GM21786 (cell line): ENCODE results near the gene METTL14.

Experiments used
- ATAC-seq: cut with Tn5 transposase; IDR thresholded peaks from one replicate; pipeline ENCODE4 v1.9.1; 2021; ENCODE audit not compliant: unreplicated experiment

Gene METTL14

DNA sequence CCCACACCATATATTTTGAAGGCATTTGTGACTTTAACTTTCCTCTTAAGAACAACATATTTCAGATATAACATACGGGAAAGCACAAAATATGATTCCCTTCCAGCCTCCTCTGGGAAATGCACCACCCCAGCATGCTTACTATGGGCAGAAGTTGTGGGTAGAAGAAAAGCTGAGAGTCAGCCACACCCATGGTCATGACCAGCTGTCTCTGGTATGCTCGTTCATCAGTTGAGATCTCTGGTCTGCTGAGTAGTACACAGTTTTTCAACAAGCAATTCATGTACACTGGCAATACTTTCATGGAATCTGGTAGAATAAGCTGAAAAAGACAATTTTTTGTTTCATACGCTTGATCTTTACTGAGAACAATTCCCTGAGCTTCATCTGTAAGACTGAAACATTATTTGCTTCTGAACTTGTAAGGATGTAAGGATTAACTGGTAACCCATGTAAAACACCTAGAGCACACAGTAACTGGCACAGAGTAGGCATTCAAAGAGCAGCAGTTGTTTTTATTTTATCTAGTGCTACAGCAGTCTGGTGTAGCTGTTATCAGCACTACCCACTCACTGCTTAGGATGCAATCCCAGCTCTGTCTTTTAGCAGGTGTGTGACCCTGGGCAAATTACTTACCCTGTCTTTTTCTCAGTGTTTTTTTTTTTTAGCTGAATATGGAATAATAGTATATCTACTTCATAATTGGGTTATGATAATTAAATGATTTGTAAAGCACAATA is 47.6 kb downstream of the METTL14 start:
- ATAC-seq, result no peak

DNA sequence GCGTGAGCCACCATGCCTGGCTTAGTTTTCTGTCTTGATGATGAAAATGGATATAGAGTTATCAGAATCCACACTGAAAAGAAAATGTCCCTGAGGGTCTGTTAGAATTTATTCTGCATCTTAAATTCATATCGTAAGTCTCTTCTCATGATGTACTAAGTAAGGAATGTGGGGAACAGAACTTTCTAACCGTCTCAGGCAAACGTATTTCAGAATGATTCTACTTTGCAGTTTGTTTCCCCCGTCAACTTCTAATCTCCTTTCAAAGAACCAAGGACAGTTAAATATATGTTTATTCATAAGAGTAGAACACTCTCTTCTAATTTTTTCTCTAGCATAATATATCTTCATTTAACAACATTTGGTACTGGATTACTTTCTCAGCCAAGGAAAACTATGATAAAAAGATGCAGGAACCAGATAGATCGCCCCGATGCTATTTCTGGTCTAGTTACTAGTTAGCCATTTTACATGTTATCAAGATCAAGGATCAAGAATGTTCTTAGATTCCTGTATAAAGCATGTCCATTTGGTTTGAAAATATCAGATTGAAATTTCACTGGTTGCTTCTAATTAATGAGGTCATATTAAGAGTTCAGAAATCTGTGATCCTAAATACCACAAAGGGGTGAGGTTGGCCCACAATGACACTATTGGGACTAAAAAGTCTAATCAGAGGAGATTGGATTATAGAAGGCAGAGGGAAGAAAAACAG is 49.5 kb downstream of the METTL14 start:
- ATAC-seq, result no peak

DNA sequence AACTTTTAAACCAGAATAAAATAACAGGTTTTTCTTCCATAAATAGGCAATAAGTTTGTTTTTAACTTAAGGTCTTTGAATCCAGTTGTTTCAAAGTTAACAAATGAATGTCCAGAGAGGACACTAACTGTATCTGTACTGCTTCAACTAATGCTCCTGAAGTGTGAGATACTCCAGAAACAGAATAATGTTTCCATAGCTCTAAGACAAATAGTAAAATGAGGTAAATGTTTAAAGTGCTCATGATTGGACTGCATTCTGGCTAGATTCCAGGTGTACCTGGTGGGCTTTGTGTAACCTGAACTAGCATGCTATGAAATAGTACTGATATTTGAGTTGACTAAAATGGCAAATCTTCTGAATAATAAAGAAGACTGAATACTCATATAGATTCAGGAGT is 51.7 kb downstream of the METTL14 start:
- ATAC-seq, result no peak

DNA sequence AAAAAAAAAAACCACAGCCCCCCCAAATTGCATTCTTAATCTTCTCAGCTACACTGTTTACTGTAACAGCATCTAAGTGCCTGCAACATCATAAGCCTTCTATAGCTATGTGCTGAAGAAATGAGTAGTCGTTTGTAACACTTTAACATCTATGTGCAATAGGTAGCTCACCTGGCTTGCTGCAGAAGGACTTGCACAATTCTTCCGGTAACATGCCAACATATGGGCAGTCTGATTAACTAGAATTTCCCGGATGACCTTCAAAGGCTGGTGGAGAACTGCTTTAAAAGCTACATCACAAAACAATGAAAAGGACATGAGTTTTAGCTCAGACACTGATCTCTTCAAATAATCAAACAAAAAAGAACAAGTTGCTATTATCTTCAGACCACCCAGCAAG is 52.9 kb downstream of the METTL14 start:
- no peak for ATAC-seq

DNA sequence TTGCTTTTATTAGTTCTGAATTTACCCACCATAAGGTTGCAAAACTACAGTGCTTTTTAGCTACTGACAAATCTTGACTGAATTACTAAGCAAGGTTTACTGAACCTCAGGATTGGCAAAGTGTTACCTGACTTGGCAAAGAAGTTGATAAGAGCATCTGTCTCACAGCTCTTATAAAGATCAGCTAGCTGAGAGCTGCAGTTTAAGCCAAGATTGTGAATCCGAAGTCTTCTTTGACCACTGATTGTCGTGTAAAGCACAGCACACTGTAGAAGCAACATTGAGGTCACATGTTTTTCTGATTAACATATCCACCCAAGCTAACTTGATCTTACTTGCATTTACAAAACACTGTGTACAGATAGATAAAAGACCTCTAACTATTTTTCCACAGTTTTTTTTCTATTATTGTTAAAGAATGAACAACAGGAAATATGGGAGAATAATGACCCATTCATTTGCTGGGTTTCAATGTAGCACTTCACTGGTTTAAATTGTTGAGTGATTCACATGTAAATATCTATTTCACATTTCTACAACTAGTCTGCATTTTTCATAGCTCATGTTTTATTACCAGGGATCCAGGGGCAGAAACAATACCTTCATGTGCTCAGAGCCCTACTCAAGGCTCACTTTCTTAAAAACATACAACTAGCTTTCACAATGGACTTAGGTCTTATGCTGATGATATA is 54.0 kb downstream of the METTL14 start:
- no peak for ATAC-seq

DNA sequence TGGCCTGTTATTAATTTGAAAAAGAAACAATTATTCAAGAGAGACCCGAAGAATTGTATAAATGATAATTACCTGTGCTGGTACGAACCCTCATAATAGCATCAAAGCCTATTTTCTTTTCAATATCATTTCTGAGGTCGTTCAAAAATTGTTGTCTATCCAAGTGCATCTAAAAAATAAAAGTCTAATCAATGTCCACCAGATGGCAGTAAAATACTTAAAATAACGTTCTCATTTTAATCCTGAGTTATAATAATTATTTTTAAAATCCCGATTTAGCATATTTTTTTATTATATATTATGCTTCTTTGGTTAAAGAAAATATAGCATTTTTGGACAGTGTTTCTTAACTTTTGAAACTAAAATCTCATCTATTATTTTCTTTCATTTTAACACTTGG is 55.7 kb downstream of the METTL14 start:
- ATAC-seq, result no peak

DNA sequence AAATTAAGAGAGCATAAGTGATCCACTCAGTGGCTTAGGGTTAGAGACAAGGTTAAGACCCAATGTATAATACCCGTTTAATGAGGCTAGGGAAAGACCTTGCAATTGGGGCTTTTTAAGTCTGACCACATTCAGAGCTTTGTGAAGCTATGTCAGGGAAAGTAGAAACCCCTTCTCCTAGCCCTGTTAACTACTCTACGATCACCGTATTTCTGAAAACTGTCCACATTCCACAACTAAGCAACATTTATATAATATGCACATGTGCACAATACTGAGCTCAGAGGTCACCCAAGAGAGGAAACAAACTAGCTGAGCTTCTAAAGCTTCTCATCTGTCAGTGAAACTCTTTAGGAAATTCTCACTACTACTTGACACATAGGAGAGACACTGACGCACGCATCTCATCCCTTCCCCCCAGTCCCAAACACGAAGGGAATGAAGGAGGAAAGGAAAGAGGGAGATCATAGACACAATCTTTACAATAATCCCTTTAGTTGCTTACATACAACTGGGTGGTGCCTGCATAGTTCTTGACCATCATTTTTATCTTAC is 56.2 kb downstream of the METTL14 start:
- ATAC-seq, result no peak

DNA sequence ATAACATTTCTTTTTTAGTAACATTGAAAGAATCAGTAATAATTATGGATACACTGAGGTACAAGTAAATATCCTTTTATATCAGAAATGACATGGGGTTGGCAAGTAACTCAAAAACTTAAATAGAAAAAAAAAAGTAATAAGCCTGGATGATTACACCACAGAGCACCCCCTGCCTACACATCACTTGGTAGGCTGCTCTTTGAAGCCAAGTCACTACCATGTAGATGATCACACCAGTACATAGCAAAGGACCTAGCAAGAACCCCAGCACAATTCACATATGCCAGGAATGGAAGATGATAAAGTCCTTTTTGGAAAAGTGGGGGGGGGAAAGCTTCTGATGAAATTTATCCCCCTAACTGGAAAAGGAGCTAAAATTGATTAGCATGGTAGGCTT is 56.9 kb downstream of the METTL14 start:
- ATAC-seq, result no peak

DNA sequence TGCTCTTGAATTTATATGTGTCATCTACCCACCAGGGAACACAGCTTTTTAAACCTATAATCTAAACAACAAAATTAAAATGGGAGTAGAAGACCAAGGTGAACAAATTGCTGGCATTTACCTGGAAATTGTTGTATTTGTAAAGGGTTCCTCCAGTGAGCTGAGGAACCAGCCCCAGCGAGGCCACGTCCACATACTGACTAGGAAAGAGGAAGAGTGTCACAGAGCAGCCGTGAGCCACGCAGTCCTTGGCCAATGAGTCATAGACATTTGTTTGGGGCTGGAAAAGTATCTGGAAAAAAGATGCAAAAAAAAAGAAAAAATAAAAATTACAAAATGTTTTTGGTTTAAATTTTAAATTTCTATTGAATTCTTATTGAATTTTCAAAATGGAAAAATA is 58.7 kb downstream of the METTL14 start:
- no peak for ATAC-seq

DNA sequence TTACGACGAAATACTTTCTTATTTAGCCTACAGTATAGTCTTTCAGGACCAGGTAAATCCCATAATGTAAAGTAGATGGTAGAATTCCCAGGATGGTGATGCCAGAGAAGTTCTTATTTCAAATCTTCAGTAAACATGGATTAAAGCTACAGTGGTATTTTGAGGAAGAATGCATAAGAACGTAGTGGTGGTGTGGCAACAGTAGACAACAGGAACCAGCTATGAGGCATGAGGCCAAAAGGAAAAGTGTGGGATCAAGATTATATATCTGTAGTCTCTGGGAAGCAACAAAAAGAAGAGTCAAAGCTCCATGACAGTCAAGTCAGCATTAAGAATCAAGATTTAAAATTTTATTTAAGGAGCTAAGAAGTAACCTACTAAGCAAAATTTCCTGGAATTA is 60.2 kb downstream of the METTL14 start:
- ATAC-seq, result no peak

DNA sequence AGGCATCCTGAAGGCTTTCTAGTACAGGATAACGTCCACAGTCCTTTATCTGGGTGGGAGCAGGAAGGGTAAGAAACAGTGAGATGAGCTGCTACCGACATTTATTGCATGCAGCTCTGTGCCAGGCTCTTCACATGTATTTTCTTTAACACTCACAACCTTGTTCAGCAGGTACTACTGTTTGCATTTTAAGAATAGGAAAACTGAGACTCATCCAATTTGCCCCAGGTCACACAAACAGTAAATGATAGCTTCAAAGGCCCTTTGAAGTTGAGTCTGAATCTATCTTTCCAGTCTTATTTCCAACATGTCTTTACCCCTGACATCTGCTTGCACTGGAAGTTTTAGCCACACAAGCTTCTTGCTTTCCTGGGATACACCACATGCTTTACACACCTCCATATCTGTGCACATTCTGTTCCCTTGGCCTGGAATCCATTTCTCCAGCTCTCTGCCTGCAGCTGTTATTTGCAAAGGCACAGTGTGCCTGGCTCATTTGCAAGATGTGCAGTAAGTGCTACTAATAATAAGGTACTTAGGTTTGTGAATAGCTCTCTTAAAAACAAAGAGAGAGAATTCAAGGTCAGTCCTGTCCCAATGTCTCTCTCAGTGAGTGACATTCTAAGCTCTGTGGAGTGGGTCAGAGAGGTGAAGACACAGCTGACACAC is 61.2 kb downstream of the METTL14 start:
- no peak for ATAC-seq

DNA sequence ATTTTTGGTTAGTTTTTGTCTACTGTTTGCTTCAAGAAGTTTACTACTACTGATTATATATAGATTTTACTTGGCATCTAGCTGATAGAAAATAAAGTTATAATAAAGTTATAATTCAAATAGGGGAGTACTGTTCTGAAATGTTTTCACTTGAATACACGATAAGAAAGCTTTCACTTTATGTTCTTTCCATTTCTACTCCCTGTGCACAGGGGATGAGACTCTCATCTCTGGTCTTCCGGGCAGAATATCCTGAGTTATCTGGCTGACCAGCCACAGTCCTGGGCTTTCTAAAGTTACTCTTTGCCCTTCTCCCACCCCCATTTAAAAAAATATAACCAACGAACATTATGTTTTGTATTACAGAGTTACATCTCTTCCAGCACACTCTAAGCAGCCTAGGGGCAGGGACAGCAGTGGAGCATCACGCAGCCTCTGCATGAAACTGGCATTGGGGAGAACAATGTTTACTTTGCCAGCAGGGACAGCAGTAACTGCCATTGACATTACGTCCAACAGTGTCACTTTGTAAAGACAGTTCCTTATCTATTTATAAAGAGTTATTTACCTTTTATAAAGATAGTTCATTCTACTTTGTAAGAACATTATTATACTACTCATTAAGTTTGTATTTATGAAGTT is 64.3 kb downstream of the METTL14 start:
- ATAC-seq, result no peak

DNA sequence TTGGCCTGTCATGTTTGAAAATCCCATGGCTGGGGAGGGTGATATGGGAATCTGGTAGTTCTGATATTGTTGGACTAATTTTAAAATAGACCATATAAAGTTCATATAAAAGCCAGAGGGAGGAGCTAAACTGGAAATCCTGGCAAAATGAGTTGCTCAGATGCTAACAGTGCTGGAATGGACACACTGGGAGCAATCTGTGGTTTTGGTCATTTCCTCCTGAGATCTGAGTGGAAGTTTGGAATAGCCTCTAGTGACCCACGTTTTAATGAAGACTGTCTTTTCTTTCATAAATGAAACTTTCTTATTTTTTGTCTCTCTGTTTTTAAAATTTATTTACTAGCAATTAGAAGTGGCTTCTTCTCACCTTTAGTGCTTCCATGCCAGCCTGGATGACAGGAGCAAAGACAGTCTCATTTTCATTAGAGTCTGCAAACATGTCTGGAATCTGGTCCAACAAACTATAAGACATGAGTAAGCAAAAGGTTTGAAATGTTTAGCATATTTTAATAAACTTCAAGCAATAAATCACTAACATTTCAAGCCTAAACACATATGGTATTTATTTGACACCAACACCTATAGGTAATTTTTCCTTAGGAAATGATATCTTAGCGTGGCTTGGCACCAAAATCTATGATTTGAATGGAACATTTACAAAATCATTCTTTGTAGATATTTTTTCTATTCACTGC is 66.6 kb downstream of the METTL14 start:
- no peak for ATAC-seq

DNA sequence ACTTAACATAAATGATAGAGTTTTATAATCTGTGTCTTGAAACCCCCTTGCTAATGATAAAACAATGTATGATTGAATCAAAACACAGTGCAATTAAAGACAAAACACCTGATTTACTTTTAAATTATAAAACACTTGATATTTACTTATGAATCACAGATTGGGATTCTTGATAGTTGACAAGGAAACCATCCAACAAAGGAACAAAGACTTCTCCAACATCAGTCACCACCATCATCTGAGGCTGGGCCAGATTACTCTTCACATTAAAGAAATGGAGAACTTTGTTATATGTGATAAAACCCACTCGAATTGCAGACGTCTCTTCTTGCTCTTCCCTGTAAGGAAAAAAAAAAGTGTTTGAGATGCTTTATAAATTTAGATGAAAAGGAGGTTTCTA is 67.4 kb downstream of the METTL14 start:
- no peak for ATAC-seq

DNA sequence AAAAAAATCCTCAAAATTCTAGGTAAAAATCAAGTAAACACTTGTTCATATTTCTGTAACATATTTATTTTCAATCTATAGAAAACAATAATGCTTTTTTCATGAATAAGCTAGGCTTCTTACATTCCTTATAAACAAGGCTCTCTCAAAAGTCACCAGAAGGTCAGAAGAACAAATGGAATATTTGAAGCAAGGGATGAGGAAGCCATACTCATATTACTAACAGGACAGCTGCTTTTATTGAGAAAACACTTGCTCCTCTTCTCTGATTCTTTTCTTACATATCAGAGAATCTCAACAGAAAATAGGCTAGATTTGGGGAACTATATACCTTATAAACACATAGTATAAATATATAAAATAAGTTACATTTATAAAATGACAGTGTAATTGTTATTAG is 67.9 kb downstream of the METTL14 start:
- no peak for ATAC-seq

DNA sequence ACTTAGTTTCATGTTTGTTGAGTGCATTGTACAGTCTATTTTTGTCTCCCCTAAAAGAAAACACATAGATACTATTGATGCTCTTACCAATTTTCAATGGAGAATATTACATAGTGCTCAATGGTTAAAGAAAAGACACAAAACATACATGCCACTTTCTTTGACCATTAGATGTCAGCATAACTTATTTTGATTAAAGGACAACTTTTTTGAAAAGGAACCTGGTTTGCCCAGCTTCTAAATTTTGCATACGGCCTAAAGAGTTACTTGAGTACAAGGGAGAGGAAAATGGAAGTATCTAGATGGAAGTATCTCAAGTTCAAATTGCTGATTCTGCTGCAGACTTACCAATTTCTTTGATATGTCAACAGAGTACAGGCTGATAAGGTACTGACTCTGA is 68.5 kb downstream of the METTL14 start:
- ATAC-seq, result no peak

DNA sequence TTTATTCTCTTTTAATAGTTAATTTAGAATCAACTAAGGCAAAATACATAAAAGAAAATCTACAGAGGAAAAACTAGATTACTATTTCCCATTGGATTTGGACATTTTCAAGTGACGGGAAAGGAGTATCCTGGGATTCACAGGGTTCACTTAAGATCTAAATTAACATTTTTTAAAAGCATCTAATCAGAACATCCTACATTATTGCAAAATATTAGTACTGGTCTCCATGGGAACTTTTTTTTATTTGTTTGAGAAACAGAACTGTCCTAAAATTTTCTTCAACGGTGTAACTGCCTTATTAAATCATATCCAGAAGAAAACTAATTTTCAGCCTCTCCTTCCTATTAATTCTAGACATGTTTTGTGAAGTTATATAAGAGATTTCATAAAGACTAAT is 69.7 kb downstream of the METTL14 start:
- ATAC-seq, result no peak

DNA sequence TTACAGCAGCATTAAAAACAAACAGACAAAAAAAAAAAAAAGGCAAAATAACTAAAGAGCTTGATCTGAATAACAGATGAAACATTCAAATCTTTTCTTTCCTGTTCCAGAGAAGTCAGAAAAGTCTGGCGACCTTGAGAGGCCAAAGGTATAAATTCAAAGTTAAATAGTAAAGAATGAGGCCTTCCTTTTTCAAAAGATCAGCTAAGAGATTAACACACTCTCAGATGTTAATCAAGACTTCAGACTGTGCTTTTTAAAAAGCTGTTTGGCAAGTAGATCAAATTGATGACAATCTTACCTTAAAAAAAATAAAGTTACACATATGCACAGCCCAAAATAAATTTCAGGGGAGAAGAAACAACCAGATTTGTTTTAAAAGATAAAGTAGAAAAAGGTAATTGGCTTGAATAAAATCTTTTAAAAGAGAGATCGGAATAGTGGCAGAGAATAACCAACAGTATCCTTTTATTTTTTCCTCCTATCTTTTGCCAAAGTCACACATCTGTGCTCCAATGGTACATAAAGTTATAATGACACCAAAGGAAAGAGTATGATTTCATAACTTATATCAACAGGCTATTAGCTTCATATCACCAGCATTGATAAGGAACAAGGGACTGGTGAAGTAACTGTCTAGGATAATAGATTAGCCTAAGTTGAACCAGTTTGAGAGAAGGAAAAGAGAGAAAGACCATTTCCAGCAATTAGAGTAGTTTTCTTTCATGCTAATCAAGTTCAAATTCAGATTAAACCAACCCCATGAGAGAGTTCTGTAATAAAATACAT is 70.4 kb downstream of the METTL14 start:
- no peak for ATAC-seq

DNA sequence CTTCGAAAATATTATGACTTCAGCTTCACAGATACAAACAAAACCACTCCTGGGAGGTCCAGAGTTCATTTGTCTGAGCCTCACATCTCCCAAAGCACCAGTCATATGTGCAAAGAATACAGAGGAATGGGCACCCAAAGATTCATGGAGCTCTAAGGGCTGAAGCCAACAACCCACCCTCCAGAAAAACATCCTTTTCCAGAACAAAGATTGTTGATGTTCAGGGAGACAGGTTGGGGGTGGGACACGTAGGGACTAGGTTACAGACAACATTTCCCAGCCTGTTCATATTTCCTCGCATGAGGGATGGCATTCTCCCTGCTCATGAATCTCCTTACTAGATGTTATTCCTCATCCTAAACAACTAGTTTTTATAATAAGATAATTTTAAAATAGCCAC is 71.2 kb downstream of the METTL14 start:
- ATAC-seq, result no peak
